ENCODE data around the gene MRPL33. TPM values are rescaled to one million over a fixed set of nuclear protein-coding genes. Genes with fewer than 3 reads are reported as not detected.

Gene MRPL33
- total and polyA plus RNA-seq, 2 of the 13 experiments (the other 11 are each of a cell fraction or from before 2014, with no cell fraction given): 69.7 to 218 TPM

GRCh38 chr2:27751377-27751776 lies 20.1 kb upstream of the MRPL33 start (continued):
- no peak for TF ChIP-seq ZNF609 (CRISPR knock-in tag; IDR thresholded peaks at IDR 0.05; ENCODE audit: borderline replicate concordance)
- TF ChIP-seq SPEN (CRISPR knock-in tag; IDR thresholded peaks at IDR 0.05; ENCODE audit: low read depth): 0 out of 2 replicates have a peak, but pooled peaks have one; percentile 27
- TF ChIP-seq SATB2 (CRISPR knock-in tag; IDR thresholded peaks at IDR 0.05): no peak
- no peak for TF ChIP-seq FOXP4 (CRISPR knock-in tag; IDR thresholded peaks at IDR 0.05)
- TF ChIP-seq ZSCAN29 (CRISPR knock-in tag; conservative IDR thresholded peaks at IDR 0.05): no peak
- no peak for TF ChIP-seq ZNF644 (CRISPR knock-in tag; IDR thresholded peaks at IDR 0.05; ENCODE audit: low read depth)
- no peak for TF ChIP-seq DR1 (CRISPR knock-in tag; IDR thresholded peaks at IDR 0.05)
- no peak for TF ChIP-seq SSRP1 (CRISPR knock-in tag; IDR thresholded peaks at IDR 0.05)
- TF ChIP-seq MED8 (CRISPR knock-in tag; IDR thresholded peaks at IDR 0.05; ENCODE audit: insufficient replicate concordance): no peak
- no peak for TF ChIP-seq DMTF1 (CRISPR knock-in tag; IDR thresholded peaks at IDR 0.05)
- 0 out of 2 replicates have a peak, but pooled peaks have one; percentile 17 for TF ChIP-seq ZBTB38 (CRISPR knock-in tag; IDR thresholded peaks at IDR 0.05)
- no peak for TF ChIP-seq ZNF230 (CRISPR knock-in tag; IDR thresholded peaks at IDR 0.05)
- TF ChIP-seq ZNF574 (CRISPR knock-in tag; IDR thresholded peaks at IDR 0.05): peak; percentile 22; the same call in 1 of the 2 replicates
- no peak for TF ChIP-seq ZNF329 (CRISPR knock-in tag; IDR thresholded peaks at IDR 0.05; ENCODE audit: low read depth)
- no peak for TF ChIP-seq ZNF776 (CRISPR knock-in tag; IDR thresholded peaks at IDR 0.05)
- 0 out of 2 replicates have a peak, but pooled peaks have one; percentile 16 for TF ChIP-seq ZNF362 (CRISPR knock-in tag; IDR thresholded peaks at IDR 0.05; ENCODE audit: borderline replicate concordance)
